ENCODE data around the gene CLGN.
A peak's percentile ranks its signal among the peaks of the same experiment; 100 is the strongest.

DNA sequence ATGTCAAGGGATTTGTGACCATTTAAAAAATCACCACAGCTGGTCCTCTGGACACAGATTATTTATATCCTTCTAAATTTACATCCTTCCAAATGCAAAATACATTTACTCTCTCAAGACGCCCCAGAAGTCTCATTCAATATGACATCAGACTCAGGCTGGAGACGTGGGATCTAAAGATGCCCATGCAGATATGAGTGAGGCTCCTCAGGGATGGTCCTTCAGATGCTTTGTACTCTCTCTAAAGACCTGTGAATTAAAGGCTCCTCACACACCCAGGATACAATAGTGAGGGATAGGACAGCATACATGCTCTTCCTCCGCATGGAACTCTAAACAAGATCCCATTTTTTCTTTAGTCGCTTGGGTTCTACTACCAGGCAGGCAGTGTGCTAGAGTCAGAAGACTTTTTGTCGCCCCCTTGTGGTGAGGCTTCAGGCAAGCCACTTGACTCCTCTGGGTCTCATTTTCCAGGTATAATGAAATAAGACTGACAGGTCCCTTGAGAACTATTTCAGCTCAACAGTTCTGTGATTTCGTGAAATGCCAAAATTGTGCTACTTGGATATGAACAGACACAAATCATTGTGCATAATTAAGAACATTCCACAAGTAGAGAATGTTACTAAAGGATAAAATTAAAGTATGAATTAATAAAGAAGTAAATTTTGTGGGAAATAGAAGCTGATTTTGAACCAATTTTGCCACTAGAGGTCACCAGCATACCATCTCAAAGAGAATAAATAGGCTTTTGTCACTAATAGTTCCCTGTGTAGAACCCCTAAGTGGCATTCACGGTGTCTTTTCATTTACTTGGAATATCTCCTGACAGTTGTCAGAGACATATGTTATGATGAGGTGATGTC is 67.7 kb downstream of the CLGN start:
- TF ChIP-seq, protein P1, sequence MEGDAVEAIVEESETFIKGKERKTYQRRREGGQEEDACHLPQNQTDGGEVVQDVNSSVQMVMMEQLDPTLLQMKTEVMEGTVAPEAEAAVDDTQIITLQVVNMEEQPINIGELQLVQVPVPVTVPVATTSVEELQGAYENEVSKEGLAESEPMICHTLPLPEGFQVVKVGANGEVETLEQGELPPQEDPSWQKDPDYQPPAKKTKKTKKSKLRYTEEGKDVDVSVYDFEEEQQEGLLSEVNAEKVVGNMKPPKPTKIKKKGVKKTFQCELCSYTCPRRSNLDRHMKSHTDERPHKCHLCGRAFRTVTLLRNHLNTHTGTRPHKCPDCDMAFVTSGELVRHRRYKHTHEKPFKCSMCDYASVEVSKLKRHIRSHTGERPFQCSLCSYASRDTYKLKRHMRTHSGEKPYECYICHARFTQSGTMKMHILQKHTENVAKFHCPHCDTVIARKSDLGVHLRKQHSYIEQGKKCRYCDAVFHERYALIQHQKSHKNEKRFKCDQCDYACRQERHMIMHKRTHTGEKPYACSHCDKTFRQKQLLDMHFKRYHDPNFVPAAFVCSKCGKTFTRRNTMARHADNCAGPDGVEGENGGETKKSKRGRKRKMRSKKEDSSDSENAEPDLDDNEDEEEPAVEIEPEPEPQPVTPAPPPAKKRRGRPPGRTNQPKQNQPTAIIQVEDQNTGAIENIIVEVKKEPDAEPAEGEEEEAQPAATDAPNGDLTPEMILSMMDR (IDR thresholded peaks at IDR 0.05), result peak; percentile 52 to 70 (median 59)
- peak in 1 of 2 donors; percentile 35 for TF ChIP-seq POLR2AphosphoS5 (IDR thresholded peaks at IDR 0.05; ENCODE audit: insufficient read depth in 1 of 2, low read depth in 1 of 2)

All from vagina (tissue), 2 donors.